Liver (tissue), 3 donors: Measurements from ENCODE around the gene KCNJ10.

Experiments used
- CTCF ChIP-seq: fragments of 150-350 bp; IDR thresholded peaks from 2 replicates; pipeline ENCODE4 v1.5.1; 2017; ENCODE audit warnings: improper control_type of control experiment, low read depth, low read length; ENCODE audit not compliant: missing input control
- FOXA1 ChIP-seq: IDR thresholded peaks from 2 replicates; pipeline ENCODE4 v1.6.1; 2016; ENCODE audit warnings: antibody characterized with exemption
- JUND ChIP-seq, 2 donors: IDR thresholded peaks; 2 replicates each; pipeline ENCODE4 v1.6.1; 2016; ENCODE audit warnings: antibody characterized with exemption in 2 of 2
- MAX ChIP-seq: IDR thresholded peaks from 2 replicates; pipeline ENCODE4 v1.6.1; 2016; ENCODE audit warnings: antibody characterized with exemption
- RAD21 ChIP-seq, 2 donors: IDR thresholded peaks; 2 replicates each; pipeline ENCODE4 v1.6.1; 2016; ENCODE audit warnings: antibody characterized with exemption in 2 of 2, mild to moderate bottlenecking in 2 of 2
- REST ChIP-seq: IDR thresholded peaks from 2 replicates; pipeline ENCODE4 v1.6.1; 2016; ENCODE audit warnings: antibody characterized with exemption, mild to moderate bottlenecking
- SP1 ChIP-seq: IDR thresholded peaks from 2 replicates; pipeline ENCODE4 v1.6.1; 2018; ENCODE audit warnings: antibody characterized with exemption, mild to moderate bottlenecking
- YY1 ChIP-seq: IDR thresholded peaks from 2 replicates; pipeline ENCODE4 v1.6.1; 2016; ENCODE audit warnings: antibody characterized with exemption, mild to moderate bottlenecking
- ZBTB33 ChIP-seq: IDR thresholded peaks from 2 replicates; pipeline ENCODE4 v1.6.1; 2016; ENCODE audit warnings: antibody characterized with exemption
- donor health status: healthy.
- donor health status: healthy.

GRCh38 chr1:160076295-160076694 lies 6.3 kb upstream of the KCNJ10 start:
- TF ChIP-seq RAD21 (IDR thresholded peaks at IDR 0.05) (no peak), CTCF (no peak), JUND (IDR thresholded peaks at IDR 0.05) (no peak), MAX (no peak), YY1 (no peak), SP1 (no peak), ZBTB33 (no peak), REST (no peak), FOXA1 (no peak)
